ENCODE results near the gene ZNF423. TPM values are rescaled to one million over a fixed set of nuclear protein-coding genes. Genes with fewer than 3 reads are reported as not detected.

The ZNF423 gene
- total and polyA plus RNA-seq, 2 of the 13 experiments (the other 11 are each of a cell fraction or from before 2014, with no cell fraction given): 0.07 to 0.31 TPM

- TF ChIP-seq ZNF660 (CRISPR knock-in tag; IDR thresholded peaks at IDR 0.05; ENCODE audit: borderline replicate concordance, low read depth): no peak
- no peak for TF ChIP-seq TP53 (CRISPR knock-in tag; conservative IDR thresholded peaks at IDR 0.05)
- TF ChIP-seq YEATS4 (CRISPR knock-in tag; IDR thresholded peaks at IDR 0.05; ENCODE audit: borderline replicate concordance): no peak
- no peak for TF ChIP-seq ZSCAN21 (CRISPR knock-in tag; IDR thresholded peaks at IDR 0.05; ENCODE audit: borderline replicate concordance)
- TF ChIP-seq, protein P1, sequence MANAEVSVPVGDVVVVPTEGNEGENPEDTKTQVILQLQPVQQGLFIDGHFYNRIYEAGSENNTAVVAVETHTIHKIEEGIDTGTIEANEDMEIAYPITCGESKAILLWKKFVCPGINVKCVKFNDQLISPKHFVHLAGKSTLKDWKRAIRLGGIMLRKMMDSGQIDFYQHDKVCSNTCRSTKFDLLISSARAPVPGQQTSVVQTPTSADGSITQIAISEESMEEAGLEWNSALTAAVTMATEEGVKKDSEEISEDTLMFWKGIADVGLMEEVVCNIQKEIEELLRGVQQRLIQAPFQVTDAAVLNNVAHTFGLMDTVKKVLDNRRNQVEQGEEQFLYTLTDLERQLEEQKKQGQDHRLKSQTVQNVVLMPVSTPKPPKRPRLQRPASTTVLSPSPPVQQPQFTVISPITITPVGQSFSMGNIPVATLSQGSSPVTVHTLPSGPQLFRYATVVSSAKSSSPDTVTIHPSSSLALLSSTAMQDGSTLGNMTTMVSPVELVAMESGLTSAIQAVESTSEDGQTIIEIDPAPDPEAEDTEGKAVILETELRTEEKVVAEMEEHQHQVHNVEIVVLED (CRISPR knock-in tag; IDR thresholded peaks at IDR 0.05; ENCODE audit: borderline replicate concordance): no peak
- TF ChIP-seq ZFP1 (CRISPR knock-in tag; IDR thresholded peaks at IDR 0.05): no peak
- TF ChIP-seq, protein P2, sequence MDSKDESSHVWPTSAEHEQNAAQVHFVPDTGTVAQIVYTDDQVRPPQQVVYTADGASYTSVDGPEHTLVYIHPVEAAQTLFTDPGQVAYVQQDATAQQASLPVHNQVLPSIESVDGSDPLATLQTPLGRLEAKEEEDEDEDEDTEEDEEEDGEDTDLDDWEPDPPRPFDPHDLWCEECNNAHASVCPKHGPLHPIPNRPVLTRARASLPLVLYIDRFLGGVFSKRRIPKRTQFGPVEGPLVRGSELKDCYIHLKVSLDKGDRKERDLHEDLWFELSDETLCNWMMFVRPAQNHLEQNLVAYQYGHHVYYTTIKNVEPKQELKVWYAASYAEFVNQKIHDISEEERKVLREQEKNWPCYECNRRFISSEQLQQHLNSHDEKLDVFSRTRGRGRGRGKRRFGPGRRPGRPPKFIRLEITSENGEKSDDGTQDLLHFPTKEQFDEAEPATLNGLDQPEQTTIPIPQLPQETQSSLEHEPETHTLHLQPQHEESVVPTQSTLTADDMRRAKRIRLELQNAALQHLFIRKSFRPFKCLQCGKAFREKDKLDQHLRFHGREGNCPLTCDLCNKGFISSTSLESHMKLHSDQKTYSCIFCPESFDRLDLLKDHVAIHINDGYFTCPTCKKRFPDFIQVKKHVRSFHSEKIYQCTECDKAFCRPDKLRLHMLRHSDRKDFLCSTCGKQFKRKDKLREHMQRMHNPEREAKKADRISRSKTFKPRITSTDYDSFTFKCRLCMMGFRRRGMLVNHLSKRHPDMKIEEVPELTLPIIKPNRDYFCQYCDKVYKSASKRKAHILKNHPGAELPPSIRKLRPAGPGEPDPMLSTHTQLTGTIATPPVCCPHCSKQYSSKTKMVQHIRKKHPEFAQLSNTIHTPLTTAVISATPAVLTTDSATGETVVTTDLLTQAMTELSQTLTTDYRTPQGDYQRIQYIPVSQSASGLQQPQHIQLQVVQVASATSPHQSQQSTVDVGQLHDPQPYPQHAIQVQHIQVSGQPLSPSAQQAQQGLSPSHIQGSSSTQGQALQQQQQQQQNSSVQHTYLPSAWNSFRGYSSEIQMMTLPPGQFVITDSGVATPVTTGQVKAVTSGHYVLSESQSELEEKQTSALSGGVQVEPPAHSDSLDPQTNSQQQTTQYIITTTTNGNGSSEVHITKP (CRISPR knock-in tag; IDR thresholded peaks at IDR 0.05; ENCODE audit: low read depth): no peak
These were observed 185.3 kb downstream of the ZNF423 start (continued) for GRCh38 chr16:49670627-49671026.

All from HepG2 (cell line).